B cell (primary cell): Measurements from ENCODE around the gene ATP11A. TPM values are rescaled to one million over a fixed set of nuclear protein-coding genes. Genes with fewer than 3 reads are reported as not detected.

Experiments
- ATAC-seq: fragments of 200-7000 bp; cut with Tn5 transposase; one replicate; pipeline ENCODE4 v1.10.0; 2021; ENCODE audit warnings: low read depth, mild to moderate bottlenecking, moderate number of reproducible peaks, moderate library complexity
- CTCF ChIA-PET: fragments of 350-600 bp; sonication (Branson Sonifier 250); formaldehyde crosslinking; loops from one replicate; lab custom pipeline; 2021; ENCODE audit warnings: antibody characterized with exemption, inconsistent platforms; lab: Charles Lee
- POLR2A ChIA-PET: fragments of 350-600 bp; sonication (Branson Sonifier 250); formaldehyde crosslinking; loops from one replicate; lab custom pipeline; 2021; ENCODE audit warnings: antibody characterized with exemption; lab: Charles Lee
- DNase-seq: peaks from one replicate; pipeline ENCODE4 v3.0.0; 2013
- H2AFZ ChIP-seq: 2 replicates; pipeline ENCODE4 v1.6.1; 2012; ENCODE audit warnings: mild to moderate bottlenecking, low read depth, low read length; ENCODE audit not compliant: insufficient read depth, poor library complexity, severe bottlenecking
- H3K27ac ChIP-seq, 2 donors: 1 replicate in 1 of 2; 2 replicates in 1 of 2; pipeline ENCODE4 v1.5.1; 2012 to 2013; ENCODE audit warnings: low read length in 2 of 2, mild to moderate bottlenecking in 2 of 2, moderate library complexity in 1 of 2
- H3K27me3 ChIP-seq, 4 experiments: fragments of 200-600 bp in 1 of 4; sonication (generic) in 1 of 4; replicated peaks in 1 of 4; 1 replicate in 2 of 4; 2 replicates in 2 of 4; pipeline versions ENCODE4 v1.6.1 to v1.7.0; 2013 to 2016; ENCODE audit warnings: low read length in 3 of 4, mild to moderate bottlenecking in 2 of 4, mixed read lengths in 1 of 4, moderate library complexity in 1 of 4; ENCODE audit not compliant: insufficient read depth in 4 of 4, control insufficient read depth in 3 of 4; ENCODE audit errors: control extremely low read depth in 1 of 4
- H3K36me3 ChIP-seq, 2 experiments: replicated peaks in 1 of 2; 1 replicate in 1 of 2; 2 replicates in 1 of 2; pipeline versions ENCODE4 v1.6.1 to v1.7.1; 2013; ENCODE audit warnings: low read length in 1 of 2; ENCODE audit not compliant: insufficient read depth in 2 of 2, control insufficient read depth in 1 of 2; ENCODE audit errors: control extremely low read depth in 1 of 2, extremely low read depth in 1 of 2
- H3K4me1 ChIP-seq, 2 donors: fragments of 200-600 bp in 1 of 2; sonication (generic) in 1 of 2; 1 replicate in 1 of 2; 2 replicates in 1 of 2; pipeline versions ENCODE4 v1.5.1 to v1.6.1; 2013 to 2017; ENCODE audit warnings: low read length in 2 of 2; ENCODE audit not compliant: control insufficient read depth in 2 of 2, insufficient read depth in 2 of 2
- H3K4me2 ChIP-seq: replicated peaks from 2 replicates; pipeline ENCODE3; 2012; ENCODE audit warnings: mild to moderate bottlenecking, low read depth, low read length; ENCODE audit not compliant: poor library complexity, severe bottlenecking
- H3K4me3 ChIP-seq, 5 experiments: fragments of 200-600 bp in 1 of 5; sonication (generic) in 1 of 5; 1 replicate in 3 of 5; 2 replicates in 2 of 5; pipeline versions ENCODE4 v1.5.1 to v1.7.0; 2011 to 2016; ENCODE audit warnings: low read length in 4 of 5, mild to moderate bottlenecking in 4 of 5, low read depth in 2 of 5, control low read depth in 1 of 5, moderate library complexity in 1 of 5; ENCODE audit not compliant: insufficient read depth in 1 of 5; ENCODE audit errors: control extremely low read depth in 1 of 5, extremely low read depth in 1 of 5
- H3K79me2 ChIP-seq: fragments of 200-600 bp; sonication (generic); one replicate; pipeline ENCODE4 v1.6.0; 2016; ENCODE audit warnings: low read length; ENCODE audit not compliant: control insufficient read depth, insufficient read depth
- H3K9ac ChIP-seq: fragments of 200-600 bp; sonication (generic); 2 replicates; pipeline ENCODE4 v1.6.1; 2017; ENCODE audit warnings: mild to moderate bottlenecking, low read length, moderate library complexity
- H3K9me3 ChIP-seq, 3 donors: one replicate each; pipeline versions ENCODE4 v1.6.1 to v1.7.1; 2013; ENCODE audit warnings: low read length in 2 of 3; ENCODE audit not compliant: control insufficient read depth in 2 of 3, insufficient read depth in 1 of 3; ENCODE audit errors: control extremely low read depth in 1 of 3
- H4K20me1 ChIP-seq: 2 replicates; pipeline ENCODE4 v1.6.0; 2012; ENCODE audit warnings: mild to moderate bottlenecking, low read length; ENCODE audit not compliant: insufficient read depth, control insufficient read depth, poor library complexity, severe bottlenecking
- H3K27ac Mint-ChIP-seq: one replicate; pipeline ENCODE4 v1.8.0; 2021; ENCODE audit warnings: mixed read lengths
- H3K27me3 Mint-ChIP-seq: one replicate; pipeline ENCODE4 v1.8.0; 2021; ENCODE audit warnings: mixed read lengths
- H3K4me1 Mint-ChIP-seq: one replicate; pipeline ENCODE4 v1.8.0; 2021; ENCODE audit warnings: mixed read lengths
- H3K4me3 Mint-ChIP-seq: one replicate; pipeline ENCODE4 v1.8.0; 2021; ENCODE audit warnings: mixed read lengths
- H3K9me3 Mint-ChIP-seq: one replicate; pipeline ENCODE4 v1.8.0; 2022; ENCODE audit warnings: mixed read lengths; ENCODE audit not compliant: insufficient read depth
- CTCF ChIP-seq: fragments of 200-600 bp; IDR thresholded peaks from one replicate; pipeline ENCODE4 v1.8.0; 2022; ENCODE audit warnings: antibody characterized with exemption, mild to moderate bottlenecking
- EZH2 ChIP-seq: IDR thresholded peaks from 2 replicates; pipeline ENCODE4 v1.6.1; 2012; ENCODE audit warnings: borderline replicate concordance, low read depth, mild to moderate bottlenecking, moderate library complexity, low read length; ENCODE audit not compliant: insufficient read depth, poor library complexity, severe bottlenecking
- WGBS: methylation state at CpG from one replicate; pipeline ENCODE4 v1.1.5; 2013; ENCODE audit warnings: missing lambda C conversion rate; ENCODE audit not compliant: insufficient coverage; 5-methylcytosine and 5-hydroxymethylcytosine counted together
- intact Hi-C: fragments of 100-400 bp; cut with micrococcal nuclease; formaldehyde crosslinking; loops from one replicate; pipeline ENCODE4 v1.10.0; 2022
- polyA plus RNA-seq: library from polyadenylated mRNA; depleted of rRNA; stranded (reverse); fragments of >200 nt; gene quantifications from 2 replicates; pipeline ENCODE4 v1.2.3, GENCODE V29; 2012
- total RNA-seq, 2 donors: library from RNA; stranded (reverse); fragments of 120-200 nt in 1 of 2; gene quantifications; 1 replicate in 1 of 2; 2 replicates in 1 of 2; pipeline versions ENCODE4 v1.2.3 to v1.2.4, GENCODE V29; 2013 to 2022

Gene ATP11A
- total and polyA plus RNA-seq, 2 donors (not counting 1 experiment from before 2014, with no cell fraction given) = 36.9 to 60.3 TPM

GRCh38 chr13:112934078-112934477 is 244.2 kb downstream of the ATP11A start:
- peaks cover 6 to 8% of the 10 kb centered on the region in 2 donors for H3K4me1 ChIP-seq
- no peak overlapping the region for H3K4me2 ChIP-seq
- peaks cover 26% of the 10 kb centered on the region for H3K27me3 Mint-ChIP-seq
- no peak overlapping the region for H3K27ac ChIP-seq
- WGBS = 33% methylated on average over 6 of the region's 6 CpGs
- H3K9me3 Mint-ChIP-seq = no peaks in the 10 kb centered on the region
- DNase-seq (no peak), ATAC-seq (no peak)
- intact Hi-C loops = no loop called here
- no peaks in the 10 kb centered on the region for H4K20me1 ChIP-seq
- no peak overlapping the region for H3K27ac Mint-ChIP-seq
- no peaks in the 10 kb centered on the region for H3K9me3 ChIP-seq
- peaks cover 8% of the 10 kb centered on the region for H3K4me1 Mint-ChIP-seq
- no peak overlapping the region for H3K4me3 ChIP-seq
- POLR2A ChIA-PET = no interaction called here
- H3K9ac ChIP-seq = no peak overlapping the region
- no peaks in the 10 kb centered on the region for H3K79me2 ChIP-seq
- no peaks in the 10 kb centered on the region for H3K36me3 ChIP-seq
- H3K27me3 ChIP-seq = peaks cover 0 to 14% (median 5%) of the 10 kb centered on the region in 4 experiments
- CTCF ChIA-PET = no interaction called here
- no peak overlapping the region for H2AFZ ChIP-seq
- TF ChIP-seq CTCF (no peak), EZH2 (no peak)
- no peak overlapping the region for H3K4me3 Mint-ChIP-seq

Other genes with a start within 250 kb of the ATP11A start
- gene TUBGCP3, start 101.9 kb upstream of the ATP11A start, total RNA-seq = 60.8 and 65.1 TPM in 2 replicates
- gene TUBGCP3, start 101.9 kb upstream of the ATP11A start, polyA plus RNA-seq = 30.6 and 36.4 TPM in 2 replicates